Thyroid gland (tissue), 4 donors: ENCODE data around the gene CBR4. TPM values are rescaled to one million over a fixed set of nuclear protein-coding genes. Genes with fewer than 3 reads are reported as not detected.
A peak's percentile ranks its signal among the peaks of the same experiment; 100 is the strongest.

ENCODE experiments used
- DNase-seq, 2 donors: peaks; one replicate each; pipeline ENCODE4 v3.0.0-alpha.2; 2019
- H3K27ac ChIP-seq, 3 donors: fragments of 200-600 bp; sonication (generic); 1 replicate in 2 of 3; 2 replicates in 1 of 3; pipeline ENCODE4 v1.5.1; 2016 to 2019; ENCODE audit warnings: mild to moderate bottlenecking in 1 of 3, moderate library complexity in 1 of 3
- H3K27me3 ChIP-seq: fragments of 200-600 bp; sonication (generic); one replicate; pipeline ENCODE4 v1.5.1; 2019
- H3K36me3 ChIP-seq, 2 donors: fragments of 200-600 bp; sonication (generic); one replicate each; pipeline ENCODE4 v1.5.1; 2016 to 2019
- H3K4me1 ChIP-seq, 2 donors: fragments of 200-600 bp; sonication (generic); one replicate each; pipeline ENCODE4 v1.5.1; 2017 to 2019
- H3K4me3 ChIP-seq, 3 donors: fragments of 200-600 bp; sonication (generic); replicated peaks in 1 of 3; 1 replicate in 2 of 3; 2 replicates in 1 of 3; pipeline ENCODE4 v1.5.1; 2016; ENCODE audit warnings: mild to moderate bottlenecking in 1 of 3
- H3K9me3 ChIP-seq: fragments of 200-600 bp; sonication (generic); one replicate; pipeline ENCODE4 v1.5.1; 2017
- CTCF ChIP-seq, 6 experiments: fragments of 200-600 bp in 3 of 6; fragments of 450-650 bp in 3 of 6; sonication (generic) in 3 of 6; IDR thresholded peaks; one replicate each; pipeline ENCODE4 v1.5.1; 2016 to 2019; ENCODE audit warnings: antibody characterized with exemption in 6 of 6, mild to moderate bottlenecking in 2 of 6, inconsistent platforms in 1 of 6, moderate library complexity in 1 of 6
- POLR2A ChIP-seq, 2 donors: fragments of 450-650 bp; IDR thresholded peaks; one replicate each; pipeline ENCODE4 v1.6.1; 2017; ENCODE audit warnings: antibody characterized with exemption in 2 of 2, mild to moderate bottlenecking in 2 of 2, moderate library complexity in 1 of 2
- WGBS, 2 donors: methylation state at CpG; one replicate each; pipeline ENCODE4 v1.1.5; 2017; 5-methylcytosine and 5-hydroxymethylcytosine counted together
- intact Hi-C: fragments of 100-400 bp; cut with DNase I; formaldehyde crosslinking; loops from one replicate; pipeline ENCODE4 v1.15.1; 2023
- total RNA-seq, 4 donors: library from RNA; depleted of rRNA; stranded (reverse); fragments of >200 nt; gene quantifications; one replicate each; pipeline ENCODE4 v1.2.3, GENCODE V29; 2016

The CBR4 gene
- total RNA-seq, 4 donors from 2014 or later = 47.7 to 54.2 (median 49.9) TPM

- Histone ChIP-seq H3K27me3 (no peaks in the 10 kb centered on the region), H3K36me3 (no peaks in the 10 kb centered on the region), H3K4me1 (peaks cover 15 to 18% of the 10 kb centered on the region in 2 donors), H3K27ac (no peak overlapping the region), H3K9me3 (no peaks in the 10 kb centered on the region), H3K4me3 (no peak overlapping the region)
- intact Hi-C loops = no loop called here
- no peak for TF ChIP-seq CTCF (IDR thresholded peaks at IDR 0.05)
- TF ChIP-seq POLR2A (IDR thresholded peaks at IDR 0.05) = no peak
- DNase-seq = no peak
- WGBS, 2 donors = 58 to 80% methylated on average over 4 of the region's 4 CpGs
These were observed 37.9 kb upstream of the CBR4 start for GRCh38 chr4:169047956-169048355.

- peak; percentile 38 to 42 for DNase-seq
- intact Hi-C loops = no loop called here
- TF ChIP-seq POLR2A (IDR thresholded peaks at IDR 0.05) = no peak
- peak in 4 of 6 experiments; percentile 28 to 51 (median 46) for TF ChIP-seq CTCF (IDR thresholded peaks at IDR 0.05)
- WGBS, 2 donors = 59 to 65% methylated on average over 15 of the region's 15 CpGs
- H3K36me3 ChIP-seq = no peaks in the 10 kb centered on the region
- H3K4me3 ChIP-seq = no peak overlapping the region
- no peaks in the 10 kb centered on the region for H3K27me3 ChIP-seq
- H3K9me3 ChIP-seq = no peaks in the 10 kb centered on the region
- peaks cover 3% of the 10 kb centered on the region in 2 donors for H3K4me1 ChIP-seq
- no peak overlapping the region for H3K27ac ChIP-seq
These were observed 36.0 kb upstream of the CBR4 start for GRCh38 chr4:169045862-169046584.

GRCh38 chr4:169044714-169045447 lies 34.8 kb upstream of the CBR4 start:
- no peak for DNase-seq
- no peak for TF ChIP-seq POLR2A (IDR thresholded peaks at IDR 0.05)
- no peak for TF ChIP-seq CTCF (IDR thresholded peaks at IDR 0.05)
- Histone ChIP-seq H3K4me1 (peaks cover 0 to 3% of the 10 kb centered on the region in 2 donors), H3K9me3 (no peaks in the 10 kb centered on the region), H3K27me3 (no peaks in the 10 kb centered on the region), H3K27ac (no peak overlapping the region), H3K36me3 (no peaks in the 10 kb centered on the region), H3K4me3 (no peak overlapping the region)
- intact Hi-C loops = no loop called here
- 94 to 98% methylated on average over 5 of the region's 5 CpGs for WGBS, 2 donors

GRCh38 chr4:169042608-169043007 lies 32.6 kb upstream of the CBR4 start:
- no peaks in the 10 kb centered on the region for H3K9me3 ChIP-seq
- TF ChIP-seq CTCF (IDR thresholded peaks at IDR 0.05) (no peak), POLR2A (IDR thresholded peaks at IDR 0.05) (no peak)
- no peak for DNase-seq
- peaks cover 0 to 3% of the 10 kb centered on the region in 2 donors for H3K4me1 ChIP-seq
- H3K4me3 ChIP-seq = no peak overlapping the region
- no peaks in the 10 kb centered on the region for H3K27me3 ChIP-seq
- intact Hi-C loops = no loop called here
- H3K36me3 ChIP-seq = no peaks in the 10 kb centered on the region
- WGBS, 2 donors = 91 to 97% methylated on average over 2 of the region's 2 CpGs
- no peak overlapping the region for H3K27ac ChIP-seq
